Left ventricle myocardium inferior (tissue), 1 donor: ENCODE results near the gene SLC25A48. TPM values are rescaled to one million over a fixed set of nuclear protein-coding genes. Genes with fewer than 3 reads are reported as not detected.

Source experiments
- DNase-seq: peaks from one replicate; pipeline ENCODE4 v3.0.0-alpha.2; 2020
- H3K27ac ChIP-seq: fragments of 200-600 bp; replicated peaks from 2 replicates; pipeline ENCODE4 v1.8.0; 2021
- H3K27me3 ChIP-seq: fragments of 200-600 bp; 2 replicates; pipeline ENCODE4 v1.8.0; 2021; ENCODE audit warnings: low read depth
- H3K36me3 ChIP-seq: fragments of 200-600 bp; 2 replicates; pipeline ENCODE4 v1.8.0; 2021
- H3K4me1 ChIP-seq: fragments of 200-600 bp; 2 replicates; pipeline ENCODE4 v1.8.0; 2021
- H3K4me3 ChIP-seq: fragments of 200-600 bp; 2 replicates; pipeline ENCODE4 v1.8.0; 2021; ENCODE audit warnings: mild to moderate bottlenecking, moderate library complexity
- H3K9me3 ChIP-seq: fragments of 200-600 bp; replicated peaks from 2 replicates; pipeline ENCODE4 v1.8.0; 2021
- CTCF ChIP-seq: fragments of 200-600 bp; IDR thresholded peaks from 2 replicates; pipeline ENCODE4 v1.8.0; 2021; ENCODE audit warnings: antibody characterized with exemption, mild to moderate bottlenecking, borderline replicate concordance
- intact Hi-C: fragments of 100-400 bp; cut with micrococcal nuclease; formaldehyde crosslinking; loops from one replicate; pipeline ENCODE4 v1.11.0; 2022
- microRNA-seq: library from miRNA; unstranded; fragments of <30 nt; microRNA quantifications from one replicate; pipeline ENCODE4 v1.2.0, GENCODE V29; 2020
- total RNA-seq: library from RNA; stranded (reverse); fragmentation: NEBNext Ultra II Directional; extraction: Animal tissue kit (Norgen Biotek cat#: 25700); gene quantifications from one replicate; pipeline ENCODE4 v1.2.1, GENCODE V29; 2021
- donor health status: DM: no; HTN: yes; CAD: no; lungs with severe emphysema.

The SLC25A48 gene
- total RNA-seq, 1 donor from 2014 or later: not detected

DNA sequence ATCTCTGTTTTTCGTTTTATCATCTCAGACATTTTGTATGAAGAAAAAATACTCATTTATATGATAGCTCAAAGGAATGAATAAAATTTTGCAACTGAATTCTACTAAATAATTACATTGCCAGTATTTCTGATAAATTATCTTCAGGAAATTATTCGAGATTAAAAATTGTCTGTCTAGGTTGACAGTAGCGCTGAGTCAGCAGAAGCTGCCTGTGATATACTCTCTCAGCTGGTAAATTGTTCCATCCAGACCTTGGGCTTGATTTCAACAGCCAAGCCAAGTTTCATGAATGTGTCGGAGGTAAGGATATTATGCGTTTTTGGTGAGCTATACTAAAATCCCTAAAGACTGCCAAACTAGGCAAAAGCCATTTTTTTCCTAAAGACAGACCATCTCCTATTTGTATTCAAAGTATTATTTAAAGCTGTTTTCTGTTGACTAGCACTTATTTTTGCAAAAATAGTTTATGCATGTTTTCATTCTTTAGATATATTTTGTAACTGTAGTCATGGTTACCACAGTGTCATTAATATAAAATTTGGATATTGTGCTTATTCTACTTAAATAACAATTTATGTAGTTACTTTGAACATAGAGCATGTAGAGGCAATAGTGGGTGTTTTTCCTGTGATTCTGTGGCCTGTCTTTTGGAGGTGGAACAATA is 102.9 kb downstream of the SLC25A48 start:
- peaks cover 9% of the 10 kb centered on the region for H3K27me3 ChIP-seq
- no peaks in the 10 kb centered on the region for H3K4me1 ChIP-seq
- no peak overlapping the region for H3K4me3 ChIP-seq
- no peaks in the 10 kb centered on the region for H3K36me3 ChIP-seq
- TF ChIP-seq CTCF: no peak
- no peak for DNase-seq
- intact Hi-C loops: no loop called here
- H3K9me3 ChIP-seq: no peaks in the 10 kb centered on the region
- H3K27ac ChIP-seq: no peak overlapping the region

Small RNA genes within 50 kb of the gene (microRNA-seq; reads per million reads assigned to microRNA genes)
- gene MIR5692C1: not detected

Other genes with a start within 250 kb of the SLC25A48 start
- gene IL9, start 61.2 kb downstream of the SLC25A48 start, total RNA-seq: not detected
- not detected for gene LECT2, start 120.3 kb downstream of the SLC25A48 start, total RNA-seq
- 43.4 TPM for gene TGFBI, start 194.3 kb downstream of the SLC25A48 start, total RNA-seq